Activated CD8-positive, alpha-beta T cell treated with anti-CD3 and anti-CD28 coated beads for 36 hours (primary cell): ENCODE data around the gene GGCX. TPM values are rescaled to one million over a fixed set of nuclear protein-coding genes. Genes with fewer than 3 reads are reported as not detected.
"Not testable (repeated sequence)": the region's sequence is repeated elsewhere in the genome, so short reads cannot be mapped to it uniquely, and the experiment has no call there.

Experiments used
- ATAC-seq: fragments of 200-7000 bp; cut with Tn5 transposase; one replicate; pipeline ENCODE4 v1.10.0; 2021; ENCODE audit warnings: mild to moderate bottlenecking, moderate library complexity
- CTCF ChIA-PET: fragments of 350-600 bp; sonication (Branson Sonifier 250); formaldehyde crosslinking; loops from one replicate; lab custom pipeline; 2021; ENCODE audit warnings: antibody characterized with exemption; lab: Charles Lee
- POLR2A ChIA-PET: fragments of 350-600 bp; sonication (Branson Sonifier 250); formaldehyde crosslinking; loops from one replicate; lab custom pipeline; 2021; ENCODE audit warnings: antibody characterized with exemption; lab: Charles Lee
- DNase-seq: peaks from one replicate; pipeline ENCODE4 v3.0.0-alpha.2; 2020
- H3K27ac Mint-ChIP-seq: one replicate; pipeline ENCODE4 v1.8.0; 2021; ENCODE audit warnings: mild to moderate bottlenecking, mixed read lengths
- H3K27me3 Mint-ChIP-seq: one replicate; pipeline ENCODE4 v1.8.0; 2021; ENCODE audit warnings: mixed read lengths
- H3K36me3 Mint-ChIP-seq: one replicate; pipeline ENCODE4 v1.8.0; 2021; ENCODE audit warnings: low read depth, mixed read lengths
- H3K4me1 Mint-ChIP-seq: one replicate; pipeline ENCODE4 v1.8.0; 2021; ENCODE audit warnings: low read depth, mixed read lengths
- H3K4me3 Mint-ChIP-seq: one replicate; pipeline ENCODE4 v1.8.0; 2021; ENCODE audit warnings: mild to moderate bottlenecking, moderate library complexity, mixed read lengths
- H3K9me3 Mint-ChIP-seq: one replicate; pipeline ENCODE4 v1.8.0; 2021; ENCODE audit warnings: mixed read lengths
- intact Hi-C: fragments of 100-400 bp; cut with micrococcal nuclease; formaldehyde crosslinking; loops from one replicate; pipeline ENCODE4 v1.10.0; 2022
- total RNA-seq, 2 experiments: library from RNA; stranded (reverse); gene quantifications; one replicate each; pipeline ENCODE4 v1.2.3, GENCODE V29; 2021
- TF ChIP-seq, protein P1 (sequence below): fragments of 200-600 bp; IDR thresholded peaks from one replicate; pipeline ENCODE4 v1.8.0; 2022; ENCODE audit warnings: antibody characterized with exemption, mild to moderate bottlenecking

The GGCX gene
- total RNA-seq, 2 experiments from 2014 or later: 14.6 to 16.7 TPM

DNA sequence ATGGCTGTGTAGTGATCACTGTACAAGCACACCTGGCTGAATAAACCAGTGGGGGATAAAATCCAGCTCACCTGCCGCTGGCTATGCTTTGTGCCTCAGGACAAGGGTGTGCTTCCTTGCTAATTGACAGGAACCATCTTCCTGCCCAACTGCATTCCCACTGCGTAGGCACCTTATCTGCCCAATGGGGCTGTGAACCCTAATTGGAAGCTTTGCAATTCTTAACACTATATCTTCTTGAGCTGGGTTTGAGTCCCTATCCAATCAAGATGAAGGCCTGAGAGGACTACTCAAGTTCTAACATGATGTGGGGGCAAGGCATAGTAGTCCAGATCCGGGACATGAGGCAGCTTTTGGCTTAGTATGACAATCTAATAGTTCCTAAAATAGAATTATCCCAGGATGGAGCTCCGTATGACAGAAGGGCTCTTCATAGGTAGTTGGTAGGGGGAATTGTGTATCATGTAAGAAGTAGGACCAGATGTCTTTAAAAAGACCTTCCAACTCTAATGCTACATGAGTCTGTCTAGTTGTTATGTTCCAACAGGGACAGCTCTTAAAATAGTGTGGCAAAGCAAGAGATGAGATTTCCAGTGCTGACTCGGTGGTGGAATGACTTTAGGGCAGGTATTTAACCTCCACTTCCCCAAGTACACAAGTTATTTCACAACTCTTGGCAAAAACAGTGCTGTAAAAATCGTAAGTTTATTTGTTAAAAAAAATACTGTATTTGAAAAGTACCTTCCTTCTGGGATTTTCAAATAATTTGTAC is 43.5 kb upstream of the GGCX start:
- TF ChIP-seq, protein P1, sequence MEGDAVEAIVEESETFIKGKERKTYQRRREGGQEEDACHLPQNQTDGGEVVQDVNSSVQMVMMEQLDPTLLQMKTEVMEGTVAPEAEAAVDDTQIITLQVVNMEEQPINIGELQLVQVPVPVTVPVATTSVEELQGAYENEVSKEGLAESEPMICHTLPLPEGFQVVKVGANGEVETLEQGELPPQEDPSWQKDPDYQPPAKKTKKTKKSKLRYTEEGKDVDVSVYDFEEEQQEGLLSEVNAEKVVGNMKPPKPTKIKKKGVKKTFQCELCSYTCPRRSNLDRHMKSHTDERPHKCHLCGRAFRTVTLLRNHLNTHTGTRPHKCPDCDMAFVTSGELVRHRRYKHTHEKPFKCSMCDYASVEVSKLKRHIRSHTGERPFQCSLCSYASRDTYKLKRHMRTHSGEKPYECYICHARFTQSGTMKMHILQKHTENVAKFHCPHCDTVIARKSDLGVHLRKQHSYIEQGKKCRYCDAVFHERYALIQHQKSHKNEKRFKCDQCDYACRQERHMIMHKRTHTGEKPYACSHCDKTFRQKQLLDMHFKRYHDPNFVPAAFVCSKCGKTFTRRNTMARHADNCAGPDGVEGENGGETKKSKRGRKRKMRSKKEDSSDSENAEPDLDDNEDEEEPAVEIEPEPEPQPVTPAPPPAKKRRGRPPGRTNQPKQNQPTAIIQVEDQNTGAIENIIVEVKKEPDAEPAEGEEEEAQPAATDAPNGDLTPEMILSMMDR: no peak
- Mint-ChIP-seq H3K27ac (no peak overlapping the region), H3K9me3 (no peaks in the 10 kb centered on the region), H3K4me3 (no peak overlapping the region), H3K36me3 (peaks cover 13% of the 10 kb centered on the region), H3K4me1 (peaks cover 46% of the 10 kb centered on the region), H3K27me3 (no peaks in the 10 kb centered on the region)
- intact Hi-C loops: no loop called here
- POLR2A ChIA-PET: interaction anchor here (1.2 to 6.1 kb wide), 6 partner anchors 9 to 54 kb away, joined by 4 to 34 read pairs (median 8); partner anchors contain the start of genes RNF181 and USP39
- CTCF ChIA-PET: interaction anchor here (0.6 to 2.2 kb wide), 5 partner anchors 8 to 185 kb away, joined by 3 to 10 read pairs (median 6); partner anchors contain the start of genes RNF181 and USP39
- DNase-seq: no peak
- no peak for ATAC-seq

DNA sequence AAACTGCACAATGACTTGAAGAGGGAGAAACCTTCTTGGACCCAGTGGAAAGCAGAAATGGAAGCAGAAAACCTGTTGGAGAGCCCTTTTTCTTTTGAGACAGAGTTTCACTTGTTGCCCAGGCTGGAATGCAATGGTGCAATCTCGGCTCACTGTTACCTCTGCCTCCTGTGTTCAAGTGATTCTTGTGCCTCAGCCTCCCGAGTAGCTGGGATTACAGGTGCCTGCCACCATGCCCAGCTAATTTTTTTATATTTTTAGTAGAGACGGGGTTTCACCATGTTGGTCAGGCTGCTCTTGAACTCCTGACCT is 42.8 kb upstream of the GGCX start:
- POLR2A ChIA-PET: interaction anchor here (1.1 to 6.1 kb wide), 6 partner anchors 7 to 54 kb away, joined by 3 to 34 read pairs (median 8); partner anchors contain the start of genes C2orf68, RNF181 and USP39
- H3K9me3 Mint-ChIP-seq, intact Hi-C loops, ATAC-seq, DNase-seq, H3K27me3 Mint-ChIP-seq, H3K36me3 Mint-ChIP-seq, H3K27ac Mint-ChIP-seq: not testable (repeated sequence)
- Mint-ChIP-seq H3K4me3 (peak overlapping the region; percentile 83), H3K4me1 (peaks cover 48% of the 10 kb centered on the region)
- CTCF ChIA-PET: interaction anchor here (0.6 to 2.3 kb wide), 4 partner anchors 12 to 184 kb away, joined by 3 to 10 read pairs (median 6); partner anchors contain the start of gene USP39

DNA sequence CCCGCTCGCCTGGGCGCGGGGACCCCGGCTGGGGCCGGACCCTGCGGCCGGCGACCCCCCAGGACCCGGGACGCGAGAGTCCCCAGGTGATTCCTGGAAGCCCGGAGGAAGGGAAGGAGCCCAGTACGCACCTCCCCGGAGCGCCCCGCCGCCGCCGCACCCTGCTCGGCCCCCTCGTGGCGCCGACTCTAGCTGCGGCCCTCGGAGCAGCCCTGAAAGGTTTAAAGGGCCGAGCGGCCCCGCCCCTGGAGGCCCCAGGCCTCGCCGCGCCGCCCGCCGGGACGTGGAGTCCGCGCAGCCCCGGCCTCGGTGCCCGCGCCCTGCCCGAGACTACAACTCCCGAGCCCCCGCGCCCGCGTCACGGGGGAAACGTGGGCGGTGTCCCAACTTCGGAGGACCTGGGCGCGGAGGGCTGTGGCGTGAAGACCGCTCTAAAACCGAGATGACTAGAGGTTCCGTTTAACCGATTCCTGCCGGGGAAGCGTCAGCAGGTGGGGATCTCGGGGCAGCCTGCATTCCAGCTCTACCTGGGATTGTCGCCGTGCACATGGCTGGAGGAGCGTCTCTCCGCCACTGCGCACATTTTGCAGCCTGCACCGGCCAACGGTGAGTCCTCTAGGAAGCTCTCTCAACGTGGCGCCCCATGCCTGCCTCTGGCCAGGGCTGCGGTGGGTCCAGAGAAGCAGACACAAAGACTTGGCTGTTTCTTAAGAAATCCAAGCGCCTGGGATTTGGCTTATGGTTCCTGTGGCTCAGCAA is 41.4 kb upstream of the GGCX start, which contains the start of gene TMEM150A:
Gene TMEM150A (minus strand): TSS at position 223 of the 759 bp plus-strand sequence. CDS start 750 bp downstream, outside the sequence.
- H3K9me3 Mint-ChIP-seq: no peaks in the 10 kb centered on the region
- peaks cover 2% of the 10 kb centered on the region for H3K36me3 Mint-ChIP-seq
- TF ChIP-seq, protein P1: peak; percentile 35
- H3K4me3 Mint-ChIP-seq: peak within 1 kb of the TSS; percentile 83
- CTCF ChIA-PET: interaction anchor here (1.2 to 2.3 kb wide), 4 partner anchors 9 to 182 kb away, joined by 3 to 6 read pairs (median 4); partner anchors contain the start of genes C2orf68 and VAMP5
- no peaks in the 10 kb centered on the region for H3K27me3 Mint-ChIP-seq
- ATAC-seq (peak; percentile 97), DNase-seq (peak; percentile 95)
- H3K4me1 Mint-ChIP-seq: peaks cover 44% of the 10 kb centered on the region
- peak within 1 kb of the TSS; percentile 60 for H3K27ac Mint-ChIP-seq
- intact Hi-C loops: no loop called here
- POLR2A ChIA-PET: interaction anchor here (1.0 to 6.1 kb wide), 8 partner anchors 9 to 63 kb away, joined by 3 to 34 read pairs (median 8); partner anchors contain the start of genes C2orf68, MAT2A, USP39 and VAMP5

DNA sequence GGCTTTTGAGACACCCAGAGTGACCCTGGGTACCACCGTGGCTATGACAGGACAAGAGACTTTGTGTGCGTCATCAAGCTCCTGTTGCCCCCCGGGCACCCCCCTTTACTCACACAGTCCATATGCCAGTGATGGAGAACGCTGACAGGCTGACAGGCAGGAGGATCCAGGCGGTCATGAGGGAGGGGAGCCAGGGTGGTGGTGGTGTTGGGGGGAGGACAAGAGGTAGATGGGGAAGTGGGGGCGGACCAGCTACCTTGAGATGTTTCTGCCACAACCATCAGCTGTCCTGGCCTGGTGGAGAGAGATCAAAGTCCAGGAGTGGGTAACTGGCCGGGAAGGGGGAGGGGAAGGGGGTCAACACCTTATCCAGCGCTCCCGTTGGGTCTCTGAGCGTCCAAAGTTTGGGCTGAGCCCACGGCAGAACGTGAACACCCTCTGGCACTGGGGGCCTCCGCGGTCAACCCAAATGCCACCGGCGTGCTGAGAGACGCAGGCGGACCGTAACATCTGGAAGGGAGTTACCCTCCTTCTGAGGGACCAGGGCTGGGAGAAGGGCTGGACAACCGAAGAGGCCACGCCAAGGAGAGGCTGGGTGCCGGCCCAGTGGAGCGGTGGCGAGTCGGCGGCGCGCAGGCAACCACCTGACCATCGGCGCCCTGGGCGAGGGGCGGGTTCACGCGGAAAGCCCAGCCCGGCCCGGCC is 40.6 kb upstream of the GGCX start:
- Mint-ChIP-seq H3K4me3 (peak overlapping the region; percentile 71), H3K27ac (peak overlapping the region; percentile 25)
- DNase-seq: no peak

More for the DNA sequence above, 40.6 kb upstream of the GGCX start:
- Mint-ChIP-seq H3K9me3 (no peaks in the 10 kb centered on the region), H3K36me3 (peaks cover 7% of the 10 kb centered on the region), H3K27me3 (no peaks in the 10 kb centered on the region), H3K4me1 (peaks cover 49% of the 10 kb centered on the region)
- POLR2A ChIA-PET: interaction anchor here (0.6 to 6.1 kb wide), 8 partner anchors 9 to 275 kb away, joined by 3 to 34 read pairs (median 8); partner anchors contain the start of genes C2orf68, MAT2A, USP39 and VAMP5
- CTCF ChIA-PET: interaction anchor here (1.0 to 2.4 kb wide), 5 partner anchors 9 to 36 kb away, joined by 3 to 9 read pairs (median 4); partner anchors contain the start of genes C2orf68 and VAMP5
- TF ChIP-seq, protein P1: no peak
- intact Hi-C loops: no loop called here
- peak; percentile 3 for ATAC-seq
